ENCODE measurements around the gene HOXC10. TPM values are rescaled to one million over a fixed set of nuclear protein-coding genes. Genes with fewer than 3 reads are reported as not detected.

HOXC10 gene
- total and polyA plus RNA-seq, 8 donors: not detected

DNA sequence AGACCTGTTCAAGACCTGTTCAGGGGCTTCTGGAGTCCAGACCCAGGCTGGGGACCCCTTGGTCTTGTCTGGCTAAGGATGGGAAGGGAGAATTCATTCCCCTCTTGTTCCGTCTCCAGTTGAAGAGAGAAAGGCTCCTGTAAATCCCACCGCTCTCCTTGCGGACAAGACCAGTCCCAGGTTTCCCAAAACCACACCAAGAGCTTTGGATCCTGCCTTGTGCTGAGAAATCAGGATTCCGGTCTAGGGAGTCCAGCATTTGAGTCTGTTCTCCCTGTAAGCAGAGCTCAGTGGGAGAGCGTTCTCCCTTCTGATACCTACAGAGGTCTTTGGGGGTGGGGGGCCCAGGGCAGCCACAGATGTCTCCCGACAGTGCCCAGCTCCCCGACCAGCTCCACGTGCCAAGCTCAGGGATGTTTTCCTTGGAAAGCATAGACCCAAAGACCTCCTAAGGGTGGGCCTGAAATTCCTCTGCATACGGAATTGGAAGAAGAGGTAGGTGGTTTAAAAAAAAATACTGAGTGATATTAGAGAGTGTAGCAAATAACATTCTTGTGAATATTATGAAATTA is 44.4 kb upstream of the HOXC10 start:
- Histone ChIP-seq H3K36me3 (no peaks in the 10 kb centered on the region), H3K27ac (no peak overlapping the region), H3K4me1 (peaks cover 0 to 37% (median 18%) of the 10 kb centered on the region in 4 donors), H3K9me3 (no peaks in the 10 kb centered on the region), H3K4me3 (no peak overlapping the region), H3K27me3 (peaks cover 46 to 100% (median 97%) of the 10 kb centered on the region in 3 donors)
- WGBS, 5 donors: 6 to 14% (median 9%) methylated on average over 7 to 9 of the region's 9 CpGs
- DNase-seq: no peak
- intact Hi-C loops (cut with DNase I; ENCODE audit: low total_unique reads): no loop called here
- no peak for TF ChIP-seq POLR2AphosphoS5 (IDR thresholded peaks at IDR 0.05)
- TF ChIP-seq EP300 (IDR thresholded peaks at IDR 0.05): no peak
- no peak for TF ChIP-seq POLR2A (IDR thresholded peaks at IDR 0.05)
- TF ChIP-seq, protein P1, sequence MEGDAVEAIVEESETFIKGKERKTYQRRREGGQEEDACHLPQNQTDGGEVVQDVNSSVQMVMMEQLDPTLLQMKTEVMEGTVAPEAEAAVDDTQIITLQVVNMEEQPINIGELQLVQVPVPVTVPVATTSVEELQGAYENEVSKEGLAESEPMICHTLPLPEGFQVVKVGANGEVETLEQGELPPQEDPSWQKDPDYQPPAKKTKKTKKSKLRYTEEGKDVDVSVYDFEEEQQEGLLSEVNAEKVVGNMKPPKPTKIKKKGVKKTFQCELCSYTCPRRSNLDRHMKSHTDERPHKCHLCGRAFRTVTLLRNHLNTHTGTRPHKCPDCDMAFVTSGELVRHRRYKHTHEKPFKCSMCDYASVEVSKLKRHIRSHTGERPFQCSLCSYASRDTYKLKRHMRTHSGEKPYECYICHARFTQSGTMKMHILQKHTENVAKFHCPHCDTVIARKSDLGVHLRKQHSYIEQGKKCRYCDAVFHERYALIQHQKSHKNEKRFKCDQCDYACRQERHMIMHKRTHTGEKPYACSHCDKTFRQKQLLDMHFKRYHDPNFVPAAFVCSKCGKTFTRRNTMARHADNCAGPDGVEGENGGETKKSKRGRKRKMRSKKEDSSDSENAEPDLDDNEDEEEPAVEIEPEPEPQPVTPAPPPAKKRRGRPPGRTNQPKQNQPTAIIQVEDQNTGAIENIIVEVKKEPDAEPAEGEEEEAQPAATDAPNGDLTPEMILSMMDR (IDR thresholded peaks at IDR 0.05): no peak

DNA sequence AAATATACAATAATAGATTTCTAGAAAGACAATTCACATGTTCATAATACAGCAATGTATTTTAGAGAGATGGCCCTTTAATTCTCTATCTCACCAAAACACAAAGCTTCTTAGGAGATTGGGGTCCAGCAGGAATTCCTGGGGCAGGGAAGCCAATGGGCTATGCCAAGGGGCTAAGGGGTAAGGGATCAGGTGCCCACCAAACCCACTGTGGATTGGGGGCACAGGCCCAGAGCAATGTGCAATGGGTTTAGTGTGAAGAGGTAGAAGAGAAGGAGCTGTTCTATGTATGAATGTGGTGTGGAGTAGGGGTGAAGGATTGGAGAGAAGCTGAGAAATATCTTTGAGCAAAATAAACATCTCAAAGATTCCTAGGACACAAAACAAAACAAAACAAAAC is 43.8 kb upstream of the HOXC10 start:
- H3K36me3 ChIP-seq: no peaks in the 10 kb centered on the region

DNA sequence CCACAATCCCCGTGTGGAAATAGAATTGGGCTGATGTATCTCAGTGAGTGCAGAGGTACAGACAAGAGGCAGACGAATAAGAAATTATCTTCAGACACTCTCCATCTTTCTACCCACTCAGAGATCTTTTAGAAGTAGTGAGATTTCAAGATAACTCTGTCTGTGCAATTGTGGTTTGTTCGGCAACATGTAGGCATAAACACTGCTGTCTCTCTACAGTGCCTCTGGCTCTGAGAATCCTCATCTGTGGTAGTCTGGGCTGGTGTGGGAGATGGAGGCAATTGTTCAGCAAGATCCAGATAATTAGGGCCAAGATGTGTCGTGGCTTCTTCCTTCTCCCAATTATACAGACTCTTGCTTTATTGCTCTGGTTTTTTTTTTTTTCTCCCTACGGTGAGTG is 43.2 kb upstream of the HOXC10 start:
- H3K27me3 ChIP-seq: peaks cover 45 to 100% (median 97%) of the 10 kb centered on the region in 3 donors
- intact Hi-C loops (cut with DNase I; ENCODE audit: low total_unique reads): no loop called here
- no peak overlapping the region for H3K4me3 ChIP-seq
- peaks cover 0 to 31% (median 15%) of the 10 kb centered on the region in 4 donors for H3K4me1 ChIP-seq
- no peak for TF ChIP-seq POLR2AphosphoS5 (IDR thresholded peaks at IDR 0.05)
- no peak for TF ChIP-seq EP300 (IDR thresholded peaks at IDR 0.05)
- TF ChIP-seq, protein P1 (IDR thresholded peaks at IDR 0.05): no peak
- no peak for TF ChIP-seq POLR2A (IDR thresholded peaks at IDR 0.05)
- no peak for DNase-seq
- no peak overlapping the region for H3K27ac ChIP-seq
- WGBS, 5 donors: 10 to 26% (median 19%) methylated on average over 5 of the region's 5 CpGs
- H3K36me3 ChIP-seq: no peaks in the 10 kb centered on the region
- H3K9me3 ChIP-seq: no peaks in the 10 kb centered on the region

More for the DNA sequence above, 43.8 kb upstream of the HOXC10 start:
- Histone ChIP-seq H3K27ac (no peak overlapping the region), H3K9me3 (no peaks in the 10 kb centered on the region), H3K27me3 (peaks cover 47 to 100% (median 97%) of the 10 kb centered on the region in 3 donors), H3K4me3 (no peak overlapping the region), H3K4me1 (peaks cover 0 to 31% (median 15%) of the 10 kb centered on the region in 4 donors)
- intact Hi-C loops (cut with DNase I; ENCODE audit: low total_unique reads): no loop called here
- no peak for DNase-seq
- TF ChIP-seq POLR2A (IDR thresholded peaks at IDR 0.05) (no peak), POLR2AphosphoS5 (IDR thresholded peaks at IDR 0.05) (no peak), EP300 (IDR thresholded peaks at IDR 0.05) (no peak)
- TF ChIP-seq, protein P1 (IDR thresholded peaks at IDR 0.05): no peak

DNA sequence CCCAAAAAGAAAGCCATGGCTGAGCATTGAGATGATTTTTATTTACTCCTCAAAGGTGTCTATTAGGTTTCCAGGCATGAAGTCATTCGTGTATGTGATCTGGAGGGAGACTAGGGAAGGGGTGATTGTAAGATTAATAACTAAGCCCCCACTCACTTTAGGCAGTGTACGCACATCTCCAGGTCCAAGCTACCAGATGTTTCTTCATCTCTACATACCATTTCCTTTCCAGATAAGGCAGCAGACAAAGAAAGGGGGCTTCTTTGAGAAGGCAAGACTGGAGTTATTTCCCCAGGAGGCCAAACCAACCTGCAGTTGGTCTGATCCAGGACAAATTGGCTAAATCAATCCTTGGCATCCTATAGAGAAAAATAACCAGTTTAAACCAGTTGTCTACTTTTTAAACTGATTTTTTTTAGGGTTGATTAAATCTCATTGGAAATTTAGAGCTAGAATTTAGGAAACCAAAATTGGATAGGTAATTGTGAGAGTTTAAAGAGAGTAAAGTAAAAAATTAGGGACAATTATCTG is 42.4 kb upstream of the HOXC10 start:
- H3K36me3 ChIP-seq: no peaks in the 10 kb centered on the region
- H3K27me3 ChIP-seq: peaks cover 42 to 100% (median 95%) of the 10 kb centered on the region in 3 donors
- TF ChIP-seq, protein P1 (IDR thresholded peaks at IDR 0.05): no peak
- TF ChIP-seq EP300 (IDR thresholded peaks at IDR 0.05) (no peak), POLR2A (IDR thresholded peaks at IDR 0.05) (no peak), POLR2AphosphoS5 (IDR thresholded peaks at IDR 0.05) (no peak)
- no peak overlapping the region for H3K4me3 ChIP-seq
- H3K27ac ChIP-seq: no peak overlapping the region
- no peak for DNase-seq
- no peaks in the 10 kb centered on the region for H3K9me3 ChIP-seq
- peaks cover 0 to 31% (median 15%) of the 10 kb centered on the region in 4 donors for H3K4me1 ChIP-seq
- intact Hi-C loops (cut with DNase I; ENCODE audit: low total_unique reads): no loop called here
- WGBS, 5 donors: 7 to 22% (median 13%) methylated on average over 2 of the region's 2 CpGs
